Neural progenitor cell (in vitro differentiated cells): Measurements from ENCODE around the gene BANF1.

Experiments used
- CTCF ChIP-seq: fragments of 200-600 bp; sonication (generic); IDR thresholded peaks from 2 replicates; pipeline ENCODE4 v1.5.1; 2017; ENCODE audit warnings: antibody characterized with exemption, mild to moderate bottlenecking
- EZH2 ChIP-seq: fragments of 200-600 bp; sonication (generic); IDR thresholded peaks from 2 replicates; pipeline ENCODE4 v1.6.1; 2017; ENCODE audit warnings: antibody characterized with exemption, mild to moderate bottlenecking, moderate library complexity

GRCh38 chr11:66044757-66045156, 42.5 kb downstream of the BANF1 start:
- TF ChIP-seq CTCF, result no peak
- TF ChIP-seq EZH2, result no peak
